H9 (cell line): ENCODE results near the gene TMEM33. TPM values are rescaled to one million over a fixed set of nuclear protein-coding genes. Genes with fewer than 3 reads are reported as not detected.

Experiments used
- DNase-seq: peaks from one replicate; pipeline ENCODE4 v3.0.0-alpha.2; 2017
- H2AFZ ChIP-seq: one replicate; pipeline ENCODE4 v1.6.1; 2013; ENCODE audit warnings: mild to moderate bottlenecking, low read length, control low read depth, moderate library complexity
- H2AK5ac ChIP-seq: 2 replicates; pipeline ENCODE4 v1.6.1; 2013; ENCODE audit warnings: low read length, control low read depth, mixed read lengths; ENCODE audit not compliant: insufficient read length
- H2BK120ac ChIP-seq: one replicate; pipeline ENCODE4 v1.6.1; 2013; ENCODE audit warnings: low read depth, mild to moderate bottlenecking, low read length, control low read depth, inconsistent platforms; ENCODE audit not compliant: poor library complexity, severe bottlenecking
- H2BK12ac ChIP-seq: 2 replicates; pipeline ENCODE4 v1.6.1; 2013; ENCODE audit warnings: low read length, control low read depth, mixed read lengths, low read depth; ENCODE audit not compliant: insufficient read length
- H2BK15ac ChIP-seq: 2 replicates; pipeline ENCODE4 v1.6.1; 2013; ENCODE audit warnings: low read depth, low read length, control low read depth
- H2BK20ac ChIP-seq: one replicate; pipeline ENCODE4 v1.6.1; 2013; ENCODE audit warnings: low read depth, mild to moderate bottlenecking, low read length, control low read depth, inconsistent platforms; ENCODE audit not compliant: poor library complexity, severe bottlenecking
- H2BK5ac ChIP-seq: 2 replicates; pipeline ENCODE4 v1.6.1; 2013; ENCODE audit warnings: low read length, control low read depth, mixed read lengths; ENCODE audit not compliant: insufficient read length
- H3K14ac ChIP-seq: 2 replicates; pipeline ENCODE4 v1.6.1; 2013; ENCODE audit warnings: low read length, control low read depth; ENCODE audit not compliant: insufficient read depth
- H3K18ac ChIP-seq: 2 replicates; pipeline ENCODE4 v1.6.1; 2013; ENCODE audit warnings: low read depth, mild to moderate bottlenecking, mixed read lengths, low read length, control low read depth; ENCODE audit not compliant: insufficient read length
- H3K23ac ChIP-seq: 2 replicates; pipeline ENCODE4 v1.6.1; 2013; ENCODE audit warnings: low read length, control low read depth, mixed read lengths, low read depth; ENCODE audit not compliant: insufficient read length
- H3K23me2 ChIP-seq: 2 replicates; pipeline ENCODE4 v1.6.1; 2013; ENCODE audit warnings: low read depth, mild to moderate bottlenecking, mixed read lengths, low read length, control low read depth; ENCODE audit not compliant: insufficient read length, poor library complexity, severe bottlenecking
- H3K27ac ChIP-seq: 2 replicates; pipeline ENCODE4 v1.5.1; 2013; ENCODE audit warnings: low read length, control low read depth, mixed read lengths, low read depth; ENCODE audit not compliant: insufficient read length
- H3K27me3 ChIP-seq: 2 replicates; pipeline ENCODE4 v1.6.1; 2013; ENCODE audit warnings: low read length, control low read depth, inconsistent platforms; ENCODE audit not compliant: insufficient read depth
- H3K4ac ChIP-seq: 2 replicates; pipeline ENCODE4 v1.6.1; 2013; ENCODE audit warnings: low read depth, mild to moderate bottlenecking, control low read depth, inconsistent platforms, low read length, moderate library complexity
- H3K4me1 ChIP-seq: 2 replicates; pipeline ENCODE4 v1.6.1; 2013; ENCODE audit warnings: low read length, control low read depth, inconsistent platforms; ENCODE audit not compliant: insufficient read depth
- H3K4me2 ChIP-seq: 2 replicates; pipeline ENCODE4 v1.6.1; 2013; ENCODE audit warnings: low read length, control low read depth, mixed read lengths; ENCODE audit not compliant: insufficient read length, insufficient read depth
- H3K56ac ChIP-seq: 2 replicates; pipeline ENCODE4 v1.6.1; 2013; ENCODE audit warnings: low read depth, mild to moderate bottlenecking, mixed read lengths, low read length, control low read depth; ENCODE audit not compliant: insufficient read length
- H3K79me1 ChIP-seq: 2 replicates; pipeline ENCODE4 v1.6.1; 2013; ENCODE audit warnings: low read depth, mild to moderate bottlenecking, moderate library complexity, low read length, control low read depth, inconsistent platforms; ENCODE audit not compliant: insufficient read depth, poor library complexity, severe bottlenecking
- H3K79me2 ChIP-seq: 2 replicates; pipeline ENCODE4 v1.6.1; 2013; ENCODE audit warnings: low read length, control low read depth, inconsistent platforms; ENCODE audit not compliant: insufficient read depth
- H3K9ac ChIP-seq: 2 replicates; pipeline ENCODE4 v1.6.1; 2013; ENCODE audit warnings: low read length, control low read depth, mixed read lengths; ENCODE audit not compliant: insufficient read length; ENCODE audit errors: extremely low read depth
- H3K9me3 ChIP-seq: one replicate; pipeline ENCODE4 v1.6.1; 2013; ENCODE audit warnings: low read depth, low read length, inconsistent platforms; ENCODE audit not compliant: control insufficient read depth
- H3T11ph ChIP-seq: one replicate; pipeline ENCODE4 v1.6.1; 2013; ENCODE audit warnings: mild to moderate bottlenecking, low read length, control low read depth, inconsistent platforms
- H4K20me1 ChIP-seq: one replicate; pipeline ENCODE4 v1.6.1; 2013; ENCODE audit not compliant: control insufficient read depth, insufficient read length, insufficient read depth
- H4K5ac ChIP-seq: 2 replicates; pipeline ENCODE4 v1.6.1; 2013; ENCODE audit warnings: low read depth, mild to moderate bottlenecking, mixed read lengths, low read length, control low read depth; ENCODE audit not compliant: insufficient read length
- H4K8ac ChIP-seq: replicated peaks from 2 replicates; pipeline ENCODE4 v1.6.1; 2013; ENCODE audit warnings: low read length, control low read depth, mixed read lengths, low read depth; ENCODE audit not compliant: insufficient read length
- H4K91ac ChIP-seq: 2 replicates; pipeline ENCODE4 v1.6.1; 2013; ENCODE audit warnings: low read depth, mild to moderate bottlenecking, moderate library complexity, mixed read lengths, low read length, control low read depth; ENCODE audit not compliant: insufficient read length
- H3K27ac Mint-ChIP-seq, 3 experiments: 2 replicates in 2 of 3; 3 replicates in 1 of 3; pipeline ENCODE4 v1.8.0; 2020 to 2021; ENCODE audit warnings: mixed read lengths in 3 of 3, mild to moderate bottlenecking in 1 of 3, moderate library complexity in 1 of 3
- H3K27me3 Mint-ChIP-seq: 2 replicates; pipeline ENCODE4 v1.8.0; 2021; ENCODE audit warnings: low read depth, mild to moderate bottlenecking, moderate library complexity, mixed read lengths
- H3K36me3 Mint-ChIP-seq, 3 experiments: 2 replicates in 2 of 3; 3 replicates in 1 of 3; pipeline ENCODE4 v1.8.0; 2020 to 2021; ENCODE audit warnings: low read depth in 3 of 3, mixed read lengths in 3 of 3; ENCODE audit not compliant: insufficient read depth in 1 of 3
- H3K4me1 Mint-ChIP-seq, 2 experiments: 2 replicates each; pipeline ENCODE4 v1.8.0; 2020; ENCODE audit warnings: mixed read lengths in 2 of 2
- H3K4me3 Mint-ChIP-seq, 2 experiments: 2 replicates in 1 of 2; 3 replicates in 1 of 2; pipeline ENCODE4 v1.8.0; 2020 to 2021; ENCODE audit warnings: mild to moderate bottlenecking in 2 of 2, mixed read lengths in 2 of 2, moderate library complexity in 1 of 2
- H3K9me3 Mint-ChIP-seq, 2 experiments: 2 replicates in 1 of 2; 3 replicates in 1 of 2; pipeline ENCODE4 v1.8.0; 2020; ENCODE audit warnings: mild to moderate bottlenecking in 2 of 2, mixed read lengths in 2 of 2, moderate library complexity in 1 of 2
- CTCF ChIP-seq: fragments of 200-600 bp; sonication (generic); conservative IDR thresholded peaks from 3 replicates; pipeline ENCODE4 v1.8.0; 2021; ENCODE audit warnings: antibody characterized with exemption, mild to moderate bottlenecking
- WGBS: extraction: QIAGEN DNeasy Blood & Tissue Kit; methylation state at CpG from one replicate; pipeline ENCODE4 v1.1.7; 2013; ENCODE audit warnings: missing lambda C conversion rate, low lambda C conversion rate, mixed read lengths; ENCODE audit not compliant: insufficient read length; ENCODE audit errors: extremely low coverage; 5-methylcytosine and 5-hydroxymethylcytosine counted together
- total RNA-seq: library from RNA; stranded (reverse); gene quantifications from 2 replicates; pipeline ENCODE4 v1.2.1, GENCODE V29; 2021

The TMEM33 gene
- total RNA-seq, 1 experiment from 2014 or later, result 74.2 TPM

GRCh38 chr4:41939016-41939626 lies 3.9 kb downstream of the TMEM33 start:
- DNase-seq, result no peak
- Histone ChIP-seq H2BK20ac (no peak overlapping the region), H2BK12ac (no peak overlapping the region), H4K91ac (no peak overlapping the region), H3K4me1 (no peaks in the 10 kb centered on the region; the same call in 1 of the 2 replicates), H4K20me1 (no peaks in the 10 kb centered on the region), H3K27ac (no peak overlapping the region), H3K23me2 (peaks cover 5% of the 10 kb centered on the region), H3K9ac (no peak overlapping the region), H3K4me2 (no peak overlapping the region), H2AK5ac (no peak overlapping the region), H3K14ac (no peak overlapping the region), H2BK15ac (no peak overlapping the region), H3K4ac (no peak overlapping the region), H3K9me3 (no peaks in the 10 kb centered on the region), H2BK5ac (no peak overlapping the region), H3K79me1 (no peaks in the 10 kb centered on the region), H2BK120ac (no peak overlapping the region), H3K23ac (no peak overlapping the region), H3K79me2 (peaks cover 9% of the 10 kb centered on the region; the same call in 1 of the 2 replicates), H3K56ac (no peak overlapping the region), H4K5ac (no peak overlapping the region), H2AFZ (no peak overlapping the region), H3K27me3 (no peaks in the 10 kb centered on the region), H4K8ac (no peak overlapping the region), H3K18ac (no peak overlapping the region), H3T11ph (no peak overlapping the region)
- no peak for TF ChIP-seq CTCF
- Mint-ChIP-seq H3K36me3 (peaks cover 9 to 59% (median 31%) of the 10 kb centered on the region in 3 experiments), H3K4me3 (no peak overlapping the region), H3K27me3 (no peaks in the 10 kb centered on the region), H3K4me1 (peaks cover 23 to 25% of the 10 kb centered on the region in 2 experiments), H3K9me3 (no peaks in the 10 kb centered on the region), H3K27ac (no peak overlapping the region)
- no CpG with 5 or more reads among the region's 3 CpGs for WGBS
